Forelimb muscle (tissue), 1 donor: ENCODE data around the gene DEAF1. TPM values are rescaled to one million over a fixed set of nuclear protein-coding genes. Genes with fewer than 3 reads are reported as not detected.
"Not testable (repeated sequence)": the region's sequence is repeated elsewhere in the genome, so short reads cannot be mapped to it uniquely, and the experiment has no call there.

Experiments
- DNase-seq: peaks from one replicate; pipeline ENCODE4 v3.0.0-alpha.2; 2013; ENCODE audit warnings: low read depth
- polyA plus RNA-seq: library from polyadenylated mRNA; unstranded; fragments of 120-200 nt; gene quantifications from one replicate; pipeline ENCODE4 v1.2.1, GENCODE V29; 2013; ENCODE audit not compliant: insufficient read length

The DEAF1 gene
- polyA plus RNA-seq, 1 donor = 28.7 TPM

GRCh38 chr11:680476-680875 lies 14.5 kb downstream of the DEAF1 start:
- no peak for DNase-seq

- DNase-seq = no peak
These were observed 15.5 kb downstream of the DEAF1 start for GRCh38 chr11:679271-680207.

- DNase-seq = no peak
These were observed 16.7 kb downstream of the DEAF1 start for GRCh38 chr11:678297-678696.

- DNase-seq = no peak
These were observed 20.6 kb downstream of the DEAF1 start for GRCh38 chr11:674406-674805.

GRCh38 chr11:673866-674265 lies 21.2 kb downstream of the DEAF1 start:
- DNase-seq = no peak

GRCh38 chr11:665704-666281 lies 29.2 kb downstream of the DEAF1 start:
- no peak for DNase-seq

GRCh38 chr11:665062-665703 lies 29.8 kb downstream of the DEAF1 start:
- no peak for DNase-seq

GRCh38 chr11:662689-663274 lies 32.2 kb downstream of the DEAF1 start:
- no peak for DNase-seq

- DNase-seq = no peak
These were observed 34.2 kb downstream of the DEAF1 start for GRCh38 chr11:660681-661444.

GRCh38 chr11:660281-660680 lies 34.7 kb downstream of the DEAF1 start:
- DNase-seq = no peak

GRCh38 chr11:659532-660085 lies 35.4 kb downstream of the DEAF1 start:
- no peak for DNase-seq

- DNase-seq = no peak
These were observed 37.3 kb downstream of the DEAF1 start for GRCh38 chr11:657691-658126.

- DNase-seq = no peak
These were observed 38.2 kb downstream of the DEAF1 start for GRCh38 chr11:656866-657265.

GRCh38 chr11:656426-656825 lies 38.6 kb downstream of the DEAF1 start:
- DNase-seq = no peak

GRCh38 chr11:655036-655726 lies 39.8 kb downstream of the DEAF1 start:
- DNase-seq = no peak

- DNase-seq = not testable (repeated sequence)
These were observed 40.6 kb downstream of the DEAF1 start for GRCh38 chr11:654444-654843.

- no peak for DNase-seq
These were observed 41.2 kb downstream of the DEAF1 start for GRCh38 chr11:653837-654236.

GRCh38 chr11:653136-653535 lies 41.9 kb downstream of the DEAF1 start:
- not testable (repeated sequence) for DNase-seq

GRCh38 chr11:650482-650881 lies 44.5 kb downstream of the DEAF1 start:
- DNase-seq = no peak

- DNase-seq = not testable (repeated sequence)
These were observed 47.3 kb downstream of the DEAF1 start for GRCh38 chr11:647672-648158.
